ENCODE measurements around the gene FAM53B. TPM values are rescaled to one million over a fixed set of nuclear protein-coding genes. Genes with fewer than 3 reads are reported as not detected.

FAM53B gene
- total RNA-seq, 2 donors from 2014 or later = 19.3 to 22.6 TPM

DNA sequence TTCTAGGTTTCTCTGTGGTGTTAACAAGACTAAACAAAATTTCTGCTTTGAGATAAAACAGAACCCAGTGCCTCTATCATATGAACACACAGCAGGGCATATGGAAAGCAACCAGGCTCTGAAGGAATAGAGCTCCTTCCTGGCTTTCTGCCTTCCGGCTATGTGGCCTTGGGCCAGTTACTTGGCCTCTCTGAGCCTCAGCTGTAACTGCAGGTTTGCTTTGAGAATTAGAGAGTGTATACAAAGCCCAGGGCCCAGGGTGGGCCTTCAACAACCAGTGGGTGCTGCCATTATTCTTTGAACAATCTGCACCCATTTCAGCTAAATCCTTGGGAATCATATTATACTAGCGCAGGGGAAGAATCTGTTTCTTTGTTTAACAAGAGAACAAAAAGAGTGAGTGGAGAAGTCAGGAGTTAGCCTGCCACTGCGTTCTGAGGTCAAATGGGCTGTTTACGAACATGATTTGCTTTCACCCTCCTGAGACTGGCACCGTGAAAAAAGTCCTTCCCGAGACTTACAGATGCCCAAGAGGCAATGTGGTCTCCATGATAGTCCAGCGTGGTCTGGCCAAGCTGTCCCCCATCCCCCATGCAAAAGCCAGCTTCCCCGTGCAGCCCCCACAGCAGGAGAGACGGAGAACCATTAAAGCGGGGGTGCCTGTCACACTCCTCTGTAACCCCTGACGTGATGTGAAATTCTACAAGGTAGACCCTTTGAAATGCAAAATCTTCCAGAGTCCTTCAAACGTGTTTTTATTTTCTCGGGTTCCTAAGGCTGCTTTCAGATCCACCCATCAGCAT, 4.9 kb downstream of the FAM53B start:
- Histone ChIP-seq H3K36me3 (ENCODE audit: control insufficient read depth, insufficient read depth, low read length) (no peaks in the 10 kb centered on the region), H3K27ac (ENCODE audit: low read depth, low read length) (no peak overlapping the region), H3K27me3 (ENCODE audit: control insufficient read depth, insufficient read depth, low read length, poor library complexity, severe bottlenecking) (no peaks in the 10 kb centered on the region), H3K9me3 (ENCODE audit: control insufficient read depth, low read length) (no peaks in the 10 kb centered on the region), H3K4me3 (ENCODE audit: low read length) (peak overlapping the region; percentile 40), H3K4me1 (ENCODE audit: control insufficient read depth, insufficient read depth, low read length) (peaks cover 22% of the 10 kb centered on the region), H3K9ac (ENCODE audit: extremely low read depth, low read length, poor library complexity, severe bottlenecking) (peak overlapping the region; percentile 7)
- WGBS, 2 experiments (ENCODE audit: insufficient coverage in 1 of 2, insufficient read length in 1 of 2) = 36 to 48% methylated on average over 9 to 13 of the region's 13 CpGs
- Mint-ChIP-seq H3K9me3 (no peaks in the 10 kb centered on the region), H3K4me1 (peaks cover 58% of the 10 kb centered on the region), H3K4me3 (peak overlapping the region; percentile 19), H3K27ac (no peak overlapping the region), H3K36me3 (ENCODE audit: low read depth) (no peaks in the 10 kb centered on the region), H3K27me3 (ENCODE audit: insufficient read depth) (no peaks in the 10 kb centered on the region)
- TF ChIP-seq, protein P1, sequence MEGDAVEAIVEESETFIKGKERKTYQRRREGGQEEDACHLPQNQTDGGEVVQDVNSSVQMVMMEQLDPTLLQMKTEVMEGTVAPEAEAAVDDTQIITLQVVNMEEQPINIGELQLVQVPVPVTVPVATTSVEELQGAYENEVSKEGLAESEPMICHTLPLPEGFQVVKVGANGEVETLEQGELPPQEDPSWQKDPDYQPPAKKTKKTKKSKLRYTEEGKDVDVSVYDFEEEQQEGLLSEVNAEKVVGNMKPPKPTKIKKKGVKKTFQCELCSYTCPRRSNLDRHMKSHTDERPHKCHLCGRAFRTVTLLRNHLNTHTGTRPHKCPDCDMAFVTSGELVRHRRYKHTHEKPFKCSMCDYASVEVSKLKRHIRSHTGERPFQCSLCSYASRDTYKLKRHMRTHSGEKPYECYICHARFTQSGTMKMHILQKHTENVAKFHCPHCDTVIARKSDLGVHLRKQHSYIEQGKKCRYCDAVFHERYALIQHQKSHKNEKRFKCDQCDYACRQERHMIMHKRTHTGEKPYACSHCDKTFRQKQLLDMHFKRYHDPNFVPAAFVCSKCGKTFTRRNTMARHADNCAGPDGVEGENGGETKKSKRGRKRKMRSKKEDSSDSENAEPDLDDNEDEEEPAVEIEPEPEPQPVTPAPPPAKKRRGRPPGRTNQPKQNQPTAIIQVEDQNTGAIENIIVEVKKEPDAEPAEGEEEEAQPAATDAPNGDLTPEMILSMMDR (conservative IDR thresholded peaks at IDR 0.05) = no peak
- peak; percentile 66 for DNase-seq

DNA sequence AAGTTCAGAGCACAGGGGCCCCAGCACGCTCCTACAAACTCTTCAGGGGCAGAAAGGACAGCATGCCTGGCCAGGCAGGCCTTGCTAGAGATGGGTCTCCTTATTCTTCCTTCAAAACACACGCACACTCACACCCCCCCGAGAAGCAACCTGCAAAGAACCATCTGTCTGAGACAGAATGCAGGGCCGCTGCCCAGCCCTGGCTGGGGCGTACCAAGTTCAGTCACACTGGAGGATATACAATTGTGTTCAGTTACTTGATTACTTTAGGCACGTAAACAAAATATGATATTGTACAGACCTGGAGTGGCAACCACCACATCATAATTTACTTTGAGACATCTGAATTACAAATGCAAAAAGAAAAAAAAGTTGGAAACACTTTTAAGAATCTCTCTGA, 5.7 kb downstream of the FAM53B start:
- H3K4me1 Mint-ChIP-seq = peaks cover 58% of the 10 kb centered on the region
- H3K9me3 Mint-ChIP-seq = no peaks in the 10 kb centered on the region
- no peak overlapping the region for H3K27ac Mint-ChIP-seq

DNA sequence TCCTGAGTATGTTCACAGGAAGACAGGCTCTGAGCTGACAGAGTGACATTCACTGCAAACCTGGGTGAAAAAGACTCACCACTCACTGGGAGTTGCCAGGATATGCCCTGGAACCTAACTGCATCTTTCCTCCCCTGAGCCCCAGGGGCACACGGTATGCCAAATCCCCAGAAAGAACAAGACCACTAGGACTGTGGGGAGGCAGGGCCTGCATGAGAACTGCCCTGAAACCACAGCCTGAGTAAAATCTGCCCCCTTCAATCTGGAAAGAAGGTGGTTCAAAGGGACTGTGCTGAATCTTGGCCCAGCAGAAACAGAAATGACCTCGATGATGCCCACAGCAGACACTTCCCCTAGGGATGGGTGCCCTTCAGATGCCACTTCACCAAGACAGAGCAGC, 6.5 kb downstream of the FAM53B start:
- Histone ChIP-seq H3K4me1 (ENCODE audit: control insufficient read depth, insufficient read depth, low read length) (peaks cover 22% of the 10 kb centered on the region), H3K4me3 (ENCODE audit: low read length) (no peak overlapping the region), H3K27me3 (ENCODE audit: control insufficient read depth, insufficient read depth, low read length, poor library complexity, severe bottlenecking) (no peaks in the 10 kb centered on the region), H3K9me3 (ENCODE audit: control insufficient read depth, low read length) (no peaks in the 10 kb centered on the region), H3K9ac (ENCODE audit: extremely low read depth, low read length, poor library complexity, severe bottlenecking) (no peak overlapping the region), H3K36me3 (ENCODE audit: control insufficient read depth, insufficient read depth, low read length) (no peaks in the 10 kb centered on the region), H3K27ac (ENCODE audit: low read depth, low read length) (no peak overlapping the region)
- Mint-ChIP-seq H3K4me1 (peaks cover 58% of the 10 kb centered on the region), H3K9me3 (no peaks in the 10 kb centered on the region), H3K27me3 (ENCODE audit: insufficient read depth) (no peaks in the 10 kb centered on the region), H3K27ac (no peak overlapping the region), H3K36me3 (ENCODE audit: low read depth) (no peaks in the 10 kb centered on the region), H3K4me3 (no peak overlapping the region)
- WGBS, 2 experiments (ENCODE audit: insufficient coverage in 1 of 2, insufficient read length in 1 of 2) = 91 to 100% methylated on average over 2 of the region's 2 CpGs
- TF ChIP-seq, protein P1 (conservative IDR thresholded peaks at IDR 0.05) = no peak
- peak; percentile 40 for DNase-seq

More for the DNA sequence above, 5.7 kb downstream of the FAM53B start:
- H3K27me3 ChIP-seq (ENCODE audit: control insufficient read depth, insufficient read depth, low read length, poor library complexity, severe bottlenecking) = no peaks in the 10 kb centered on the region
- no peaks in the 10 kb centered on the region for H3K27me3 Mint-ChIP-seq (ENCODE audit: insufficient read depth)
- 92 to 95% methylated on average over 4 to 6 of the region's 6 CpGs for WGBS, 2 experiments (ENCODE audit: insufficient coverage in 1 of 2, insufficient read length in 1 of 2)
- H3K4me3 Mint-ChIP-seq = no peak overlapping the region
- no peak overlapping the region for H3K4me3 ChIP-seq (ENCODE audit: low read length)
- no peaks in the 10 kb centered on the region for H3K9me3 ChIP-seq (ENCODE audit: control insufficient read depth, low read length)
- H3K9ac ChIP-seq (ENCODE audit: extremely low read depth, low read length, poor library complexity, severe bottlenecking) = no peak overlapping the region
- peak; percentile 41 for DNase-seq
- no peak overlapping the region for H3K27ac ChIP-seq (ENCODE audit: low read depth, low read length)
- H3K36me3 Mint-ChIP-seq (ENCODE audit: low read depth) = no peaks in the 10 kb centered on the region
- TF ChIP-seq, protein P1 (conservative IDR thresholded peaks at IDR 0.05) = no peak
- no peaks in the 10 kb centered on the region for H3K36me3 ChIP-seq (ENCODE audit: control insufficient read depth, insufficient read depth, low read length)
- H3K4me1 ChIP-seq (ENCODE audit: control insufficient read depth, insufficient read depth, low read length) = peaks cover 22% of the 10 kb centered on the region
